ENCODE results near the gene AMELX. TPM values are rescaled to one million over a fixed set of nuclear protein-coding genes. Genes with fewer than 3 reads are reported as not detected.

Gene AMELX
- total RNA-seq, 6 experiments from 2014 or later = not detected

DNA sequence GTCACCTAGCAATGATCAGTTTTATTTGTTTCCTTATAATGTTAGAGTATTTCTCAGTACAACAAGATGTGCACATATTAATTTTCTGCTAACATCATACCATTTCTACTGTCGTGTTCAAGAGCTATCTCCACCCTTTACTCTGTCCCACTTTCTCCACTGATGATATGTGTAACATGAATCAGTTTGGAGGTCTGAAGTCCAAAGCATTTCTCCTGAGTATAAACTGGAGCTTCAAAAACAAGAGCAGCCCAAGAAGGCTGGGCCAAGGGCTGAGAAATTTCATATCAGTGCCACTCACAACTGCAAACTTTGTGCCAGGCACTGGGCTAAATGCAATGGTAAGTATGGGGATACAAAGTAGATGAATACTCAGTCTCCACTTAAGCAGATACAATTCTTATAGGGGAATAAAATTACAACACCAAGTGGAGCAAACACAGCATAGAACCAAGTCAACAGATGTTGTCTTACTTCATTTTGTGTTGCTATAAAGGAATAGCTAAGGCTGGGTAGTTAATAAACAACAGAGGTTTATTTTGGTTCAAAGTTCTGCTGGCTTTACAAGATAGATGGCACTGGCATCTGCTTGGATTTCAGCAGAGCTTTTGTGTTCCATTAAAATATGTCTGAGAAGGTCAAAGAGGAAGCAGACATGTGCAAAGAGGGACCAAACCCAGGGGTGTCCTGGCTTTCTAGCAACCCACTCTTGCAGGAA, 44.2 kb downstream of the AMELX start:
- H3K27ac Mint-ChIP-seq = no peak overlapping the region
- no peak overlapping the region for H3K4me3 Mint-ChIP-seq
- no peak for DNase-seq
- H3K9me3 Mint-ChIP-seq = no peaks in the 10 kb centered on the region
- peaks cover 18% of the 10 kb centered on the region for H3K4me1 Mint-ChIP-seq (ENCODE audit: low read depth)
- H3K36me3 Mint-ChIP-seq (ENCODE audit: low read depth) = no peaks in the 10 kb centered on the region
- no peak for TF ChIP-seq CTCF (IDR thresholded peaks at IDR 0.05)
- peaks cover 5% of the 10 kb centered on the region for H3K27me3 Mint-ChIP-seq (ENCODE audit: insufficient read depth)

DNA sequence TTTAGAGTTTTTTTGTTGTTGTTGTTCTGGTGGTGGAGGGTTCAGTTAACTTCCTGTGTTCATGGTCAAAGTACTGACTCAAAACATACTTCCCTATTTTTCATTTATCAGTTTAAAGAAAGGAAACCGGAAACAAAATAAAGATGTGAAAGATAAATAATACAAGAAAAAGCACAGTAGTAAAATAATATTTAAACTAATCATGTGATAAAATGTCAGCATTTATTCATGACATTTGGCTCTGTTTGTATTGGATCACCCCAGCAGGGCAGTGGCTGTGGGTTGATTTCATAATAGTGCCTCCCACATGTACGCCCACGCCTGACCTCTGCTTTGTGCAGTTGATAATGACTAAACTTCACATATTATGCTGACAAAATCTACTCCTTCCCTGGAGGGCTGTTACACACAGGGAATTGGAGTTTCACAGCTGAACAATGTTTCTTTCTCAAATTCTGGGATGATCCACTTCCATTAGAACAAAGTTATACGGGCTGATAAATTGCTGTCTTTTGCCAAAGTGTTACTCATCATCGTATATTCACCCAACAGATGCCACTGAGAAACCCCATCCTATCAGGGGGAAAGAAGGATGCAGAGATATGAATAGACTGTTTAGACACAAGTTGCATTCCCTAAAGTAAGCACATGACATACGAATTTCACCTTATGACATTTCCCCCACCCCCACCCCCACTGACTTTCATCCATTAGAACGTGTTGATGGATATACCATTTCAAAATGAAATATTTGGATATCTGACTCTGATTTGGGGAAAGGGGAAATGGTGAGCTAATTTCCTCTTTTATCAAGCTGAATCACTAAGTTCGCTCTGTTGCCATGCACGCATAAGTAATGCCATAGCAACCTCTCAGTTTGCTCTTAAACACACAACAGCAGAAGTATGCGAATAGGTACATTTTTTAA, 48.3 kb downstream of the AMELX start:
- no peaks in the 10 kb centered on the region for H3K36me3 Mint-ChIP-seq (ENCODE audit: low read depth)
- H3K27me3 Mint-ChIP-seq (ENCODE audit: insufficient read depth) = peaks cover 2% of the 10 kb centered on the region
- TF ChIP-seq CTCF (IDR thresholded peaks at IDR 0.05) = no peak
- H3K9me3 Mint-ChIP-seq = no peaks in the 10 kb centered on the region
- H3K27ac Mint-ChIP-seq = peak overlapping the region; percentile 89
- H3K4me3 Mint-ChIP-seq = peak overlapping the region; percentile 64
- H3K4me1 Mint-ChIP-seq (ENCODE audit: low read depth) = peaks cover 18% of the 10 kb centered on the region
- peak; percentile 59 for DNase-seq

DNA sequence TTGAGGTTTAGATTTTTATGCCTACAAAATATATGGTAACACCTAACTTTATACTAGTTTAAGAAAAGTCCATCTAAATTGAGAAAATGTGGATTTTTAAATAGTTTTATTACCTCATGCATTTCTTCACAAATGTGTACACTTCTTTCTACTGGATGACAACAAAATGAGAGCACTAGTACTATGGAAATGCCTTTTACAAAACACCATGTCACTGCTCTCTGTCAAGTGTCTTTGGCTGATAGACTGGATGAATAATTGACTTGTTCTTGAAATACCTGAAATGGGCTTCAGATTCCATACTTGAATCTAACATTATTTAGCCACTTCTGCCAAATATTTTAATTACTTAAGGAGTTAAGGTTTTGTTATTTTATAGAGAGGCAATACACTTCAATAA, 49.5 kb downstream of the AMELX start:
- Mint-ChIP-seq H3K27ac (peak overlapping the region; percentile 89), H3K27me3 (ENCODE audit: insufficient read depth) (peaks cover 2% of the 10 kb centered on the region), H3K4me3 (no peak overlapping the region), H3K4me1 (ENCODE audit: low read depth) (peaks cover 18% of the 10 kb centered on the region), H3K36me3 (ENCODE audit: low read depth) (no peaks in the 10 kb centered on the region), H3K9me3 (no peaks in the 10 kb centered on the region)
- TF ChIP-seq CTCF (IDR thresholded peaks at IDR 0.05) = no peak
- no peak for DNase-seq

DNA sequence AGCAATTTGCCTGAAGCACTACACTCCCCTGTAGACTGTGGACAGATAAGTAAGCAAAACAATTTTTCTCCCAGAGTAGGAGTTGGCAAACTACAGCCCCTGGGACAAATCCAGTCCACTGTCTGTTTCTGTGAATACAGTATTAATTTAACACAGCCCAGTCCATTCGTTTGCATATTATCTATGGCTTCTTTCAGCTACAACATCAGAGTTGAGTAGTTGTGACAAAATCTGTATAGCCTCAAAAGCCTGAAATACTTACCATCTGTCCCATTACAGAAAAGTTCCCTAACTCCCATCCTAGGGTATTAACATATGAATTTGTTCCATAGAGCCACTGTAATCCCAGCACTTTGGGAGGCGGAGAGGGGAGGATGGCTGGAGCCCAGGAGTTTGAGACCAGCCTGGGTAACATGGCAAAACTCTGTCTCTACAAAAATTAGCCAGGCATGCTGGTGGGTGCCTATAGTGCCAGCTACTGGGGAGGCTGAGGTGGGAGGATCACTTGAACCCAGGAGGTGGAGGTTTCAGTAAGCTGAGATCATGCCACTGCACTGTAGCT, 53.0 kb downstream of the AMELX start:
- H3K4me3 Mint-ChIP-seq = no peak overlapping the region
- H3K27ac Mint-ChIP-seq = no peak overlapping the region
- H3K4me1 Mint-ChIP-seq (ENCODE audit: low read depth) = peaks cover 16% of the 10 kb centered on the region
- no peaks in the 10 kb centered on the region for H3K36me3 Mint-ChIP-seq (ENCODE audit: low read depth)
- H3K27me3 Mint-ChIP-seq (ENCODE audit: insufficient read depth) = no peaks in the 10 kb centered on the region
- no peak for DNase-seq
- TF ChIP-seq CTCF (IDR thresholded peaks at IDR 0.05) = no peak
- no peaks in the 10 kb centered on the region for H3K9me3 Mint-ChIP-seq

GRCh38 chrX:11347300-11347699, 54.1 kb downstream of the AMELX start:
- no peak for TF ChIP-seq CTCF (IDR thresholded peaks at IDR 0.05)
- no peak for DNase-seq
- no peaks in the 10 kb centered on the region for H3K27me3 Mint-ChIP-seq (ENCODE audit: insufficient read depth)
- no peak overlapping the region for H3K27ac Mint-ChIP-seq
- no peaks in the 10 kb centered on the region for H3K36me3 Mint-ChIP-seq (ENCODE audit: low read depth)
- no peaks in the 10 kb centered on the region for H3K9me3 Mint-ChIP-seq
- peaks cover 16% of the 10 kb centered on the region for H3K4me1 Mint-ChIP-seq (ENCODE audit: low read depth)
- H3K4me3 Mint-ChIP-seq = no peak overlapping the region

Measured in HFFc6 (cell line).